BLaER1 (cell line): ENCODE data around the gene GJC3.
A peak's percentile ranks its signal among the peaks of the same experiment; 100 is the strongest.
"Not testable (repeated sequence)": the region's sequence is repeated elsewhere in the genome, so short reads cannot be mapped to it uniquely, and the experiment has no call there.

Experiments
- H3K27ac ChIP-seq: shearing (Covaris generic); formaldehyde crosslinking; 2 replicates; pipeline ENCODE4 v1.8.1; 2022
- H3K27me3 ChIP-seq: shearing (Covaris generic); formaldehyde crosslinking; 2 replicates; pipeline ENCODE4 v1.8.1; 2022
- H3K36me3 ChIP-seq: shearing (Covaris generic); formaldehyde crosslinking; 2 replicates; pipeline ENCODE4 v1.8.1; 2022
- H3K4me1 ChIP-seq: shearing (Covaris generic); formaldehyde crosslinking; 2 replicates; pipeline ENCODE4 v1.8.1; 2022
- H3K4me2 ChIP-seq: shearing (Covaris generic); formaldehyde crosslinking; 2 replicates; pipeline ENCODE4 v1.8.1; 2022
- H3K4me3 ChIP-seq: shearing (Covaris generic); formaldehyde crosslinking; 2 replicates; pipeline ENCODE4 v1.8.1; 2022
- H3K9ac ChIP-seq: shearing (Covaris generic); formaldehyde crosslinking; 2 replicates; pipeline ENCODE4 v1.8.1; 2022
- H3K9me3 ChIP-seq: shearing (Covaris generic); formaldehyde crosslinking; 2 replicates; pipeline ENCODE4 v1.8.1; 2022
- H4K20me1 ChIP-seq: shearing (Covaris generic); formaldehyde crosslinking; 2 replicates; pipeline ENCODE4 v1.8.1; 2022
- Cebpa-rat ChIP-seq: shearing (Covaris generic); IDR thresholded peaks from 2 replicates; pipeline ENCODE4 v1.8.1; 2022

The GJC3 gene

GRCh38 chr7:99928994-99929729, at the start of gene GJC3:
Gene GJC3 (minus strand): TSS chr7:99929620. CDS start chr7:99929620, 0 bp downstream.
- H3K4me3 ChIP-seq = peak within 1 kb of the TSS; percentile 52
- peaks cover 16% of the 10 kb centered on the region; the same call in 1 of the 2 replicates for H3K27me3 ChIP-seq
- H4K20me1 ChIP-seq = no peaks in the 10 kb centered on the region
- no peak for TF ChIP-seq Cebpa-rat
- no peak within 1 kb of the TSS for H3K27ac ChIP-seq
- no peaks in the 10 kb centered on the region for H3K9me3 ChIP-seq
- peak within 1 kb of the TSS; percentile 70 for H3K4me2 ChIP-seq
- H3K4me1 ChIP-seq = peaks cover 14% of the 10 kb centered on the region
- H3K9ac ChIP-seq = peak within 1 kb of the TSS; percentile 23; the same call in 1 of the 2 replicates
- no peaks in the 10 kb centered on the region for H3K36me3 ChIP-seq

GRCh38 chr7:99976626-99977025, 47.2 kb upstream of the GJC3 start:
- Histone ChIP-seq H3K27ac (no peak overlapping the region), H3K4me1 (peaks cover 5% of the 10 kb centered on the region; the same call in 1 of the 2 replicates), H3K27me3 (no peaks in the 10 kb centered on the region), H3K36me3 (no peaks in the 10 kb centered on the region), H3K4me2 (no peak overlapping the region), H3K9ac (no peak overlapping the region), H4K20me1 (no peaks in the 10 kb centered on the region), H3K4me3 (no peak overlapping the region), H3K9me3 (no peaks in the 10 kb centered on the region)
- no peak for TF ChIP-seq Cebpa-rat

GRCh38 chr7:99975782-99976521, 46.5 kb upstream of the GJC3 start, which contains the start of gene AZGP1:
Gene AZGP1 (minus strand): TSS chr7:99976031. CDS start chr7:99976020, 11 bp downstream.
- Histone ChIP-seq H4K20me1 (no peaks in the 10 kb centered on the region), H3K27me3 (no peaks in the 10 kb centered on the region), H3K4me2 (no peak within 1 kb of the TSS), H3K36me3 (no peaks in the 10 kb centered on the region), H3K4me1 (peaks cover 5% of the 10 kb centered on the region; the same call in 1 of the 2 replicates), H3K9me3 (no peaks in the 10 kb centered on the region), H3K27ac (no peak within 1 kb of the TSS), H3K9ac (no peak within 1 kb of the TSS), H3K4me3 (no peak within 1 kb of the TSS)
- TF ChIP-seq Cebpa-rat = no peak

- Histone ChIP-seq H3K27me3 (no peaks in the 10 kb centered on the region), H3K9ac (no peak overlapping the region), H3K4me1 (no peaks in the 10 kb centered on the region), H3K4me2 (no peak overlapping the region), H3K27ac (no peak overlapping the region), H4K20me1 (no peaks in the 10 kb centered on the region), H3K9me3 (no peaks in the 10 kb centered on the region), H3K36me3 (no peaks in the 10 kb centered on the region), H3K4me3 (no peak overlapping the region)
- no peak for TF ChIP-seq Cebpa-rat
Observed at GRCh38 chr7:99974681-99975080, 45.3 kb upstream of the GJC3 start.

- H3K4me3 ChIP-seq, H4K20me1 ChIP-seq, H3K4me1 ChIP-seq, H3K36me3 ChIP-seq, H3K4me2 ChIP-seq, H3K9me3 ChIP-seq, H3K27ac ChIP-seq, H3K9ac ChIP-seq, H3K27me3 ChIP-seq: not testable (repeated sequence)
Observed at GRCh38 chr7:99973817-99974216, 44.4 kb upstream of the GJC3 start.

GRCh38 chr7:99971242-99971641, 41.8 kb upstream of the GJC3 start:
- Histone ChIP-seq H3K9me3 (no peaks in the 10 kb centered on the region), H3K9ac (no peak overlapping the region), H3K4me3 (no peak overlapping the region), H3K4me1 (no peaks in the 10 kb centered on the region), H3K4me2 (no peak overlapping the region), H4K20me1 (no peaks in the 10 kb centered on the region), H3K36me3 (no peaks in the 10 kb centered on the region), H3K27ac (no peak overlapping the region), H3K27me3 (no peaks in the 10 kb centered on the region)
- TF ChIP-seq Cebpa-rat = no peak

GRCh38 chr7:99969813-99970212, 40.4 kb upstream of the GJC3 start:
- H3K27me3 ChIP-seq, H3K4me2 ChIP-seq, H3K36me3 ChIP-seq, H4K20me1 ChIP-seq, H3K4me1 ChIP-seq, H3K9me3 ChIP-seq, H3K9ac ChIP-seq, H3K27ac ChIP-seq, H3K4me3 ChIP-seq: not testable (repeated sequence)

- Histone ChIP-seq H3K4me3 (no peak overlapping the region), H3K4me1 (no peaks in the 10 kb centered on the region), H4K20me1 (no peaks in the 10 kb centered on the region), H3K36me3 (no peaks in the 10 kb centered on the region), H3K27ac (no peak overlapping the region), H3K4me2 (no peak overlapping the region), H3K9ac (no peak overlapping the region), H3K27me3 (no peaks in the 10 kb centered on the region), H3K9me3 (no peaks in the 10 kb centered on the region)
- TF ChIP-seq Cebpa-rat = no peak
Observed at GRCh38 chr7:99969298-99969697, 39.9 kb upstream of the GJC3 start.

GRCh38 chr7:99958564-99959227, 29.3 kb upstream of the GJC3 start:
- no peak overlapping the region for H3K4me3 ChIP-seq
- no peak overlapping the region for H3K9ac ChIP-seq
- H3K27me3 ChIP-seq = no peaks in the 10 kb centered on the region
- H3K9me3 ChIP-seq = no peaks in the 10 kb centered on the region
- H3K4me2 ChIP-seq = no peak overlapping the region
- no peak for TF ChIP-seq Cebpa-rat
- no peaks in the 10 kb centered on the region for H4K20me1 ChIP-seq
- H3K27ac ChIP-seq = no peak overlapping the region
- H3K36me3 ChIP-seq = no peaks in the 10 kb centered on the region
- H3K4me1 ChIP-seq = no peaks in the 10 kb centered on the region

- Histone ChIP-seq H3K27ac (no peak overlapping the region), H3K36me3 (no peaks in the 10 kb centered on the region), H3K27me3 (no peaks in the 10 kb centered on the region), H3K9me3 (peaks cover 17% of the 10 kb centered on the region), H3K4me2 (no peak overlapping the region), H3K9ac (no peak overlapping the region), H4K20me1 (no peaks in the 10 kb centered on the region), H3K4me3 (no peak overlapping the region), H3K4me1 (no peaks in the 10 kb centered on the region)
- TF ChIP-seq Cebpa-rat = no peak
Observed at GRCh38 chr7:99955247-99955646, 25.8 kb upstream of the GJC3 start.

- H3K4me3 ChIP-seq, H3K4me1 ChIP-seq, H3K27ac ChIP-seq, H3K9ac ChIP-seq, H3K36me3 ChIP-seq, H3K4me2 ChIP-seq, H3K27me3 ChIP-seq, H4K20me1 ChIP-seq: not testable (repeated sequence)
- peaks cover 23% of the 10 kb centered on the region for H3K9me3 ChIP-seq
Observed at GRCh38 chr7:99954643-99955042, 25.2 kb upstream of the GJC3 start.
